Osteoblast (primary cell): ENCODE data around the gene SRRM2. TPM values are rescaled to one million over a fixed set of nuclear protein-coding genes. Genes with fewer than 3 reads are reported as not detected.

Experiments used
- DNase-seq: peaks from one replicate; pipeline ENCODE4 v3.0.0; 2011; ENCODE audit warnings: low spot score, mixed read lengths; ENCODE audit not compliant: insufficient read length; ENCODE audit errors: missing footprints
- H2AFZ ChIP-seq: 2 replicates; pipeline ENCODE4 v1.6.0; 2011; ENCODE audit warnings: mild to moderate bottlenecking, low read length
- H3K27ac ChIP-seq: 2 replicates; pipeline ENCODE4 v1.5.1; 2011; ENCODE audit warnings: mild to moderate bottlenecking, low read depth, low read length, moderate library complexity
- H3K27me3 ChIP-seq: 2 replicates; pipeline ENCODE4 v1.6.0; 2012; ENCODE audit warnings: mild to moderate bottlenecking, control low read depth, inconsistent platforms, low read length, moderate library complexity; ENCODE audit not compliant: insufficient read depth
- H3K36me3 ChIP-seq: 2 replicates; pipeline ENCODE4 v1.5.1; 2011; ENCODE audit warnings: mild to moderate bottlenecking, low read length, control low read depth, moderate library complexity; ENCODE audit not compliant: insufficient read depth
- H3K4me1 ChIP-seq: 2 replicates; pipeline ENCODE4 v1.5.1; 2011; ENCODE audit warnings: mild to moderate bottlenecking, low read length, control low read depth, moderate library complexity; ENCODE audit not compliant: insufficient read depth
- H3K4me2 ChIP-seq: 2 replicates; pipeline ENCODE4 v1.6.0; 2011; ENCODE audit warnings: mild to moderate bottlenecking, low read length; ENCODE audit not compliant: insufficient read depth
- H3K4me3 ChIP-seq: fragments of 200-600 bp; sonication (generic); 3 replicates; pipeline ENCODE4 v1.5.1; 2012; ENCODE audit warnings: mild to moderate bottlenecking, low read length, inconsistent platforms; ENCODE audit not compliant: insufficient read depth
- H3K79me2 ChIP-seq: 2 replicates; pipeline ENCODE4 v1.6.0; 2012; ENCODE audit warnings: mild to moderate bottlenecking, low read length, control low read depth, inconsistent platforms; ENCODE audit not compliant: insufficient read depth
- H3K9me3 ChIP-seq: 2 replicates; pipeline ENCODE4 v1.5.1; 2011; ENCODE audit warnings: low read depth, low read length, control low read depth
- H4K20me1 ChIP-seq: 2 replicates; pipeline ENCODE4 v1.6.0; 2012; ENCODE audit warnings: mild to moderate bottlenecking, low read length, control low read depth; ENCODE audit not compliant: insufficient read depth
- total RNA-seq: library from RNA; depleted of rRNA; stranded (reverse); fragments of >200 nt; gene quantifications from 2 replicates; pipeline ENCODE4 v1.2.3, GENCODE V29; 2012
- TF ChIP-seq, protein P1 (sequence below): IDR thresholded peaks from 2 replicates; pipeline ENCODE4 v1.5.1; 2011; ENCODE audit warnings: mild to moderate bottlenecking, low read depth, low read length, moderate library complexity; ENCODE audit errors: extremely low read depth

The SRRM2 gene
- total RNA-seq, 1 donor: 56.8 TPM

- H3K9me3 ChIP-seq: no peaks in the 10 kb centered on the region
- H2AFZ ChIP-seq: no peak overlapping the region
- DNase-seq: peak; percentile 48
- H3K4me2 ChIP-seq: no peak overlapping the region
- H3K27me3 ChIP-seq: no peaks in the 10 kb centered on the region
- peaks cover 26% of the 10 kb centered on the region for H4K20me1 ChIP-seq
- no peak overlapping the region for H3K27ac ChIP-seq
- TF ChIP-seq, protein P1, sequence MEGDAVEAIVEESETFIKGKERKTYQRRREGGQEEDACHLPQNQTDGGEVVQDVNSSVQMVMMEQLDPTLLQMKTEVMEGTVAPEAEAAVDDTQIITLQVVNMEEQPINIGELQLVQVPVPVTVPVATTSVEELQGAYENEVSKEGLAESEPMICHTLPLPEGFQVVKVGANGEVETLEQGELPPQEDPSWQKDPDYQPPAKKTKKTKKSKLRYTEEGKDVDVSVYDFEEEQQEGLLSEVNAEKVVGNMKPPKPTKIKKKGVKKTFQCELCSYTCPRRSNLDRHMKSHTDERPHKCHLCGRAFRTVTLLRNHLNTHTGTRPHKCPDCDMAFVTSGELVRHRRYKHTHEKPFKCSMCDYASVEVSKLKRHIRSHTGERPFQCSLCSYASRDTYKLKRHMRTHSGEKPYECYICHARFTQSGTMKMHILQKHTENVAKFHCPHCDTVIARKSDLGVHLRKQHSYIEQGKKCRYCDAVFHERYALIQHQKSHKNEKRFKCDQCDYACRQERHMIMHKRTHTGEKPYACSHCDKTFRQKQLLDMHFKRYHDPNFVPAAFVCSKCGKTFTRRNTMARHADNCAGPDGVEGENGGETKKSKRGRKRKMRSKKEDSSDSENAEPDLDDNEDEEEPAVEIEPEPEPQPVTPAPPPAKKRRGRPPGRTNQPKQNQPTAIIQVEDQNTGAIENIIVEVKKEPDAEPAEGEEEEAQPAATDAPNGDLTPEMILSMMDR: no peak
- H3K4me3 ChIP-seq: no peak overlapping the region
- peaks cover 43% of the 10 kb centered on the region for H3K36me3 ChIP-seq
- peaks cover 43% of the 10 kb centered on the region for H3K79me2 ChIP-seq
- H3K4me1 ChIP-seq: no peaks in the 10 kb centered on the region
Observed at GRCh38 chr16:2704983-2705275, 47.5 kb upstream of the SRRM2 start.

DNA sequence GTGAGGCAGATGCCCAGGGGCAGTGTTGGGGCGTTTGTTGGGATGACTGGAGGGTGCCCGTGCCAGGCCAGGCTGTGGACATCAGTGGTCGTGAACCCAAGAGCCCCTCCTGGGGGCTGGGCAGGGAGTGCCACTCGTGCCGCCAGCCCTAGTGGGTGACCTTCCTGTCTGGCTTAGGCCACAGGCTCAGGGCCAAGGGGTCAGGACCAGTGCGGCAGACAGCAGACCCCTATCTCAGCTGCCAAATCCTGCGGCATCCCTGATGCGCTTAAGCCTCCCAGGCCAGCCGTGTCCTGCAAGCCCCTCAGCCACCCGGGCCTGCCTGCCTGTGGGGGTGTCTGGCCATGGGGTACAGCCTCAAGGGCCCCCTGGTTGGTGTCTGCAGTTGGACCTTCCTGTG, 47.1 kb upstream of the SRRM2 start:
- DNase-seq: peak; percentile 71

DNA sequence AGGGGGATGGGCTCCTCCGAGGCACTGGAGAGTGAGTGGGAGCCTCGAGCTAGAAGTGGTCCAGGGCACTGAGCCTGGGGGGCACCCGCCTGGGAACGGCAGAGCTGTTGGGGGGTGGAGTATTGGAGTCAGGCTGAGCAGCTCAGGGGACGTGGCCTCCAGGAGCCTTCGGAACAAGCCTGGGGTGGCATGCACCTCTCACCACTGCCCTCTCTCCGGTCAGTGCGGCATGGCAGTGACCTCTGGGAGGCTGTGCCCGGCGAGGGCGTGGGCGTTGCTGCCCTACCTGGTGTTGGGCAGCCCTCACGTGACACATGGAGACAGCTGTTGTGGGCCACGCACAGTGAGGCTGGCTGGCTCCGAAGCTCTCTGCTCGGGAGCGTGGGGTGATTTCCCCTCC, 46.4 kb upstream of the SRRM2 start:
- no peaks in the 10 kb centered on the region for H3K27me3 ChIP-seq
- H3K4me3 ChIP-seq: no peak overlapping the region
- H3K4me2 ChIP-seq: no peak overlapping the region
- no peaks in the 10 kb centered on the region for H3K4me1 ChIP-seq
- no peaks in the 10 kb centered on the region for H3K9me3 ChIP-seq
- TF ChIP-seq, protein P1: no peak
- peaks cover 33% of the 10 kb centered on the region for H3K36me3 ChIP-seq
- peaks cover 33% of the 10 kb centered on the region for H3K79me2 ChIP-seq
- no peak overlapping the region for H3K27ac ChIP-seq
- H4K20me1 ChIP-seq: peaks cover 26% of the 10 kb centered on the region
- no peak overlapping the region for H2AFZ ChIP-seq
- DNase-seq: peak; percentile 82

More for the DNA sequence above, 47.1 kb upstream of the SRRM2 start:
- no peak overlapping the region for H3K27ac ChIP-seq
- no peaks in the 10 kb centered on the region for H3K9me3 ChIP-seq
- no peak overlapping the region for H3K4me3 ChIP-seq
- peaks cover 22% of the 10 kb centered on the region for H4K20me1 ChIP-seq
- H3K79me2 ChIP-seq: peaks cover 39% of the 10 kb centered on the region
- H2AFZ ChIP-seq: no peak overlapping the region
- no peaks in the 10 kb centered on the region for H3K4me1 ChIP-seq
- H3K27me3 ChIP-seq: no peaks in the 10 kb centered on the region
- peaks cover 39% of the 10 kb centered on the region for H3K36me3 ChIP-seq
- TF ChIP-seq, protein P1: no peak
- H3K4me2 ChIP-seq: no peak overlapping the region

DNA sequence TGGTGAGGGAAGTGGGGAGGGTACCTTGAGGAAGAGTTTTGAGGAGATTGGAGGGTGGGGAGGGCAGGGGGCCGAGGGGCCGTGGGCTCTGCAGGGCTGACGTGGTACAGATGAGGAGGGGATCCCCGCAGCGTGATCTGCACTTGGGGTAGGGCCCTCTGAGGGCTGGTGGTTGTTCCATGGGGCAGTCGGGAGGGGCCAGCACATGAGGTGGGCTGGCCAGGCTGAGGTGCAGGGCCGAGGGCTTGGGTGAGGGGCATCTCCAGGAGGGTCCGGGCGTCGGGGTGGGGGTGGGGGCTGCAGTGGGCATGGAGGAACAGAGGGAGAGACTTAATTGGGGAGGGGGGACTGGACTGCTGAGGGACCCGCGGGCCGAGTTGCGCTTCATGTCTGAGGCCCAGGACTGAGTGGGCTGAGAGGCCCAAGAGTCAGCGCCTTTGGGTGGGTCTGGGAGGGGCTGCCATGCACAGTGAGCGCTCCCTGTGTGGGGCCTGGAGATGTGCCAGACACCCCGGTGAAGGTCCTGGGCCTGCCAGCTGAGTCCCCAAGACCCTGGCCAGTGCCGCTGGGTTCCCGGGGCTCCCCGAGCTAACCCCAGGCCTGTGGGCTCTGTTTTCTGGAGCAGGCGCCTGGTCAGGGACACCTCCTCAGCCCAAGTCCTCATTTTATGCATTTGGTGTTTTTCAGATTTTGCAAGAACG, 45.7 kb upstream of the SRRM2 start:
- DNase-seq: peak; percentile 82
- Histone ChIP-seq H3K79me2 (peaks cover 30% of the 10 kb centered on the region), H3K4me2 (no peak overlapping the region), H2AFZ (no peak overlapping the region), H3K4me1 (no peaks in the 10 kb centered on the region), H3K36me3 (peaks cover 27% of the 10 kb centered on the region), H3K9me3 (no peaks in the 10 kb centered on the region), H4K20me1 (peaks cover 28% of the 10 kb centered on the region), H3K27me3 (no peaks in the 10 kb centered on the region), H3K4me3 (no peak overlapping the region), H3K27ac (no peak overlapping the region)
- TF ChIP-seq, protein P1: no peak
